Measurements from ENCODE around the gene MPPED2. TPM values are rescaled to one million over a fixed set of nuclear protein-coding genes. Genes with fewer than 3 reads are reported as not detected.
A peak's percentile ranks its signal among the peaks of the same experiment; 100 is the strongest.

Gene MPPED2
- polyA plus RNA-seq: not detected in 3 replicates
- polyA plus RNA-seq (2011; ENCODE audit: low read depth): not detected
- not detected in 2 replicates for polyA plus RNA-seq (2011; cell fraction: cytosol; rRNA removed)
- not detected in 2 replicates for polyA plus RNA-seq (2011; cell fraction: nucleus; rRNA removed)
- not detected in 2 replicates for polyA plus RNA-seq (2012; ENCODE audit: low replicate concordance)
- polyA minus RNA-seq: not detected in 3 replicates
- polyA minus RNA-seq (2011; cell fraction: cytosol; rRNA and poly(A)+ RNA removed): not detected
- polyA minus RNA-seq (2011; cell fraction: nucleus; rRNA and poly(A)+ RNA removed): not detected in 2 replicates

GRCh38 chr11:30586251-30587144 lies at the start of gene MPPED2:
Gene MPPED2 (minus strand): TSS chr11:30586353. CDS start chr11:30580373, 5,980 bp downstream.
- H3K79me2 ChIP-seq (ENCODE audit: control insufficient read depth, insufficient read depth, low read length): no peaks in the 10 kb centered on the region
- FAIRE-seq: no peak
- dilution Hi-C loops (cut with MboI; ENCODE audit: extremely low pct_ligation_motif_present, low sequenced_read_pairs): no loop called here
- no peaks in the 10 kb centered on the region for H3K9me1 ChIP-seq (ENCODE audit: control insufficient read depth, extremely low read depth, insufficient read depth, low read length)
- no peak within 1 kb of the TSS for H3K9ac ChIP-seq (ENCODE audit: control insufficient read depth, extremely low read depth, insufficient read depth, low read length)
- peak within 1 kb of the TSS; percentile 41 for H3K4me2 ChIP-seq (ENCODE audit: control insufficient read depth, extremely low read depth, insufficient read depth, low read depth, low read length)
- no peaks in the 10 kb centered on the region for H3K36me3 ChIP-seq (ENCODE audit: control insufficient read depth in 2 of 2, extremely low read depth in 1 of 2, insufficient read depth in 2 of 2, low read length in 2 of 2)
- no peak within 1 kb of the TSS for H2AFZ ChIP-seq (ENCODE audit: control insufficient read depth, low read length)
- H3K4me1 ChIP-seq (ENCODE audit: control insufficient read depth, extremely low read depth, insufficient read depth, low read length): no peaks in the 10 kb centered on the region
- H4K20me1 ChIP-seq (ENCODE audit: control insufficient read depth, extremely low read depth, insufficient read depth, low read length): no peaks in the 10 kb centered on the region
- H3K4me3 ChIP-seq (ENCODE audit: control insufficient read depth in 2 of 3, extremely low read depth in 1 of 3, insufficient read depth in 2 of 3, low read depth in 1 of 3, low read length in 3 of 3): peak within 1 kb of the TSS in 2 of 3 experiments; percentile 18 to 36
- peaks cover 44% of the 10 kb centered on the region for H3K27me3 ChIP-seq (ENCODE audit: control insufficient read depth, extremely low read depth, insufficient read depth, low read length)
- TF ChIP-seq EZH2 (IDR thresholded peaks at IDR 0.05; ENCODE audit: low read length) (no peak), CTCF (optimal IDR thresholded peaks at IDR 0.05 in 1 of 3, IDR thresholded peaks at IDR 0.05 in 1 of 3, conservative IDR thresholded peaks at IDR 0.05 in 1 of 3; ENCODE audit: extremely low read depth in 1 of 3, insufficient read depth in 2 of 3, low read length in 3 of 3) (peak in 1 of 3 experiments; percentile 36)
- no peak within 1 kb of the TSS for H3K27ac ChIP-seq (ENCODE audit: control insufficient read depth, insufficient read depth, low read length)
- DNase-seq (ENCODE audit: low read depth, low spot score): no peak
- H3K9me3 ChIP-seq (ENCODE audit: control insufficient read depth, low read depth, low read length): no peaks in the 10 kb centered on the region

GRCh38 chr11:30635401-30635989 lies 49.3 kb upstream of the MPPED2 start:
- no peak for DNase-seq (ENCODE audit: low read depth, low spot score)
- H3K27me3 ChIP-seq (ENCODE audit: control insufficient read depth, extremely low read depth, insufficient read depth, low read length): no peaks in the 10 kb centered on the region

More at GRCh38 chr11:30635401-30635989, 49.3 kb upstream of the MPPED2 start:
- FAIRE-seq: no peak
- Histone ChIP-seq H3K4me1 (ENCODE audit: control insufficient read depth, extremely low read depth, insufficient read depth, low read length) (no peaks in the 10 kb centered on the region), H3K9me3 (ENCODE audit: control insufficient read depth, low read depth, low read length) (no peaks in the 10 kb centered on the region), H3K36me3 (ENCODE audit: control insufficient read depth in 2 of 2, extremely low read depth in 1 of 2, insufficient read depth in 2 of 2, low read length in 2 of 2) (no peaks in the 10 kb centered on the region), H2AFZ (ENCODE audit: control insufficient read depth, low read length) (no peak overlapping the region), H4K20me1 (ENCODE audit: control insufficient read depth, extremely low read depth, insufficient read depth, low read length) (no peaks in the 10 kb centered on the region), H3K4me3 (ENCODE audit: control insufficient read depth in 2 of 3, extremely low read depth in 1 of 3, insufficient read depth in 2 of 3, low read depth in 1 of 3, low read length in 3 of 3) (no peak overlapping the region), H3K9ac (ENCODE audit: control insufficient read depth, extremely low read depth, insufficient read depth, low read length) (no peak overlapping the region), H3K79me2 (ENCODE audit: control insufficient read depth, insufficient read depth, low read length) (no peaks in the 10 kb centered on the region), H3K27ac (ENCODE audit: control insufficient read depth, insufficient read depth, low read length) (no peak overlapping the region), H3K9me1 (ENCODE audit: control insufficient read depth, extremely low read depth, insufficient read depth, low read length) (no peaks in the 10 kb centered on the region), H3K4me2 (ENCODE audit: control insufficient read depth, extremely low read depth, insufficient read depth, low read depth, low read length) (no peak overlapping the region)
- TF ChIP-seq EZH2 (IDR thresholded peaks at IDR 0.05; ENCODE audit: low read length) (no peak), CTCF (optimal IDR thresholded peaks at IDR 0.05 in 1 of 3, IDR thresholded peaks at IDR 0.05 in 1 of 3, conservative IDR thresholded peaks at IDR 0.05 in 1 of 3; ENCODE audit: extremely low read depth in 1 of 3, insufficient read depth in 2 of 3, low read length in 3 of 3) (no peak)
- dilution Hi-C loops (cut with MboI; ENCODE audit: extremely low pct_ligation_motif_present, low sequenced_read_pairs): no loop called here

Measured in keratinocyte (primary cell).